ENCODE measurements around the gene CDON.

The CDON gene

GRCh38 chr11:125931116-125931515 lies 131.6 kb downstream of the CDON start:
- no peaks in the 10 kb centered on the region for H3F3A ChIP-seq (ENCODE audit: insufficient read depth)
- H3K36me3 ChIP-seq (ENCODE audit: low read length): no peaks in the 10 kb centered on the region
- no peaks in the 10 kb centered on the region for H3K27me3 ChIP-seq (ENCODE audit: low read length)
- no peak overlapping the region for H3K4me2 ChIP-seq (ENCODE audit: low read depth, low read length, poor library complexity, severe bottlenecking)
- H3K27ac ChIP-seq (ENCODE audit: low read depth, low read length): no peak overlapping the region
- no peaks in the 10 kb centered on the region for H3K9me2 ChIP-seq (replicated peaks; ENCODE audit: insufficient read depth, low read length)
- H3K9ac ChIP-seq (ENCODE audit: low read length): no peak overlapping the region
- H4K20me1 ChIP-seq (ENCODE audit: low read depth, low read length): no peaks in the 10 kb centered on the region
- H3K79me2 ChIP-seq (ENCODE audit: insufficient read depth, low read length): no peaks in the 10 kb centered on the region
- H3K4me3 ChIP-seq (ENCODE audit: insufficient read depth, low read length, poor library complexity, severe bottlenecking): no peak overlapping the region
- no peaks in the 10 kb centered on the region for H3K9me3 ChIP-seq (ENCODE audit: insufficient read depth, low read length)
- no peak overlapping the region for H2AFZ ChIP-seq (ENCODE audit: low read depth, low read length, severe bottlenecking)
- no peak for TF ChIP-seq CTCF (IDR thresholded peaks at IDR 0.05; ENCODE audit: insufficient read depth, low read length, poor library complexity, severe bottlenecking)
- no peak for TF ChIP-seq EZH2phosphoT487 (conservative IDR thresholded peaks at IDR 0.05; ENCODE audit: low read length)

- no peaks in the 10 kb centered on the region for H3K36me3 ChIP-seq (ENCODE audit: low read length)
- H3K27ac ChIP-seq (ENCODE audit: low read depth, low read length): no peak overlapping the region
- no peak overlapping the region for H3K9ac ChIP-seq (ENCODE audit: low read length)
- no peaks in the 10 kb centered on the region for H3K27me3 ChIP-seq (ENCODE audit: low read length)
- H4K20me1 ChIP-seq (ENCODE audit: low read depth, low read length): no peaks in the 10 kb centered on the region
- TF ChIP-seq CTCF (IDR thresholded peaks at IDR 0.05; ENCODE audit: insufficient read depth, low read length, poor library complexity, severe bottlenecking): no peak
- no peak for TF ChIP-seq EZH2phosphoT487 (conservative IDR thresholded peaks at IDR 0.05; ENCODE audit: low read length)
- H2AFZ ChIP-seq (ENCODE audit: low read depth, low read length, severe bottlenecking): no peak overlapping the region
- no peak overlapping the region for H3K4me3 ChIP-seq (ENCODE audit: insufficient read depth, low read length, poor library complexity, severe bottlenecking)
- no peaks in the 10 kb centered on the region for H3K9me3 ChIP-seq (ENCODE audit: insufficient read depth, low read length)
- no peaks in the 10 kb centered on the region for H3K79me2 ChIP-seq (ENCODE audit: insufficient read depth, low read length)
- no peak overlapping the region for H3K4me2 ChIP-seq (ENCODE audit: low read depth, low read length, poor library complexity, severe bottlenecking)
- H3K9me2 ChIP-seq (replicated peaks; ENCODE audit: insufficient read depth, low read length): no peaks in the 10 kb centered on the region
- H3F3A ChIP-seq (ENCODE audit: insufficient read depth): no peaks in the 10 kb centered on the region
Observed at GRCh38 chr11:125930076-125930450, 132.6 kb downstream of the CDON start.

- Histone ChIP-seq H3K36me3 (ENCODE audit: low read length) (no peaks in the 10 kb centered on the region), H3K9me2 (replicated peaks; ENCODE audit: insufficient read depth, low read length) (no peaks in the 10 kb centered on the region), H3K27ac (ENCODE audit: low read depth, low read length) (no peak overlapping the region), H3K9ac (ENCODE audit: low read length) (no peak overlapping the region), H2AFZ (ENCODE audit: low read depth, low read length, severe bottlenecking) (no peak overlapping the region), H3K9me3 (ENCODE audit: insufficient read depth, low read length) (no peaks in the 10 kb centered on the region), H4K20me1 (ENCODE audit: low read depth, low read length) (no peaks in the 10 kb centered on the region), H3K27me3 (ENCODE audit: low read length) (no peaks in the 10 kb centered on the region), H3K4me3 (ENCODE audit: insufficient read depth, low read length, poor library complexity, severe bottlenecking) (no peak overlapping the region), H3F3A (ENCODE audit: insufficient read depth) (no peaks in the 10 kb centered on the region), H3K79me2 (ENCODE audit: insufficient read depth, low read length) (no peaks in the 10 kb centered on the region), H3K4me2 (ENCODE audit: low read depth, low read length, poor library complexity, severe bottlenecking) (no peak overlapping the region)
- TF ChIP-seq CTCF (IDR thresholded peaks at IDR 0.05; ENCODE audit: insufficient read depth, low read length, poor library complexity, severe bottlenecking) (no peak), EZH2phosphoT487 (conservative IDR thresholded peaks at IDR 0.05; ENCODE audit: low read length) (no peak)
Observed at GRCh38 chr11:125929445-125930075, 133.1 kb downstream of the CDON start.

Measured in SU-DHL-6 (cell line).